ENCODE measurements around the gene VAT1L.
A peak's percentile ranks its signal among the peaks of the same experiment; 100 is the strongest.

VAT1L gene

GRCh38 chr16:77763994-77764393, 24.4 kb upstream of the VAT1L start:
- Mint-ChIP-seq H3K36me3 (no peaks in the 10 kb centered on the region), H3K27me3 (peaks cover 7% of the 10 kb centered on the region), H3K4me1 (ENCODE audit: low read depth) (no peaks in the 10 kb centered on the region), H3K27ac (no peak overlapping the region), H3K9me3 (ENCODE audit: low read depth) (no peaks in the 10 kb centered on the region), H3K4me3 (no peak overlapping the region)

- peaks cover 6% of the 10 kb centered on the region for H3K27me3 Mint-ChIP-seq
- H3K4me1 Mint-ChIP-seq (ENCODE audit: low read depth), result no peaks in the 10 kb centered on the region
- no peaks in the 10 kb centered on the region for H3K9me3 Mint-ChIP-seq (ENCODE audit: low read depth)
- H3K4me3 Mint-ChIP-seq, result no peak overlapping the region
- no peaks in the 10 kb centered on the region for H3K36me3 Mint-ChIP-seq
- no peak overlapping the region for H3K27ac Mint-ChIP-seq
Observed at GRCh38 chr16:77767211-77767610, 21.2 kb upstream of the VAT1L start.

GRCh38 chr16:77767826-77768225, 20.5 kb upstream of the VAT1L start:
- no peaks in the 10 kb centered on the region for H3K4me1 Mint-ChIP-seq (ENCODE audit: low read depth)
- H3K27me3 Mint-ChIP-seq, result peaks cover 4% of the 10 kb centered on the region
- H3K36me3 Mint-ChIP-seq, result no peaks in the 10 kb centered on the region
- H3K27ac Mint-ChIP-seq, result no peak overlapping the region
- H3K4me3 Mint-ChIP-seq, result no peak overlapping the region
- no peaks in the 10 kb centered on the region for H3K9me3 Mint-ChIP-seq (ENCODE audit: low read depth)

- Mint-ChIP-seq H3K4me1 (ENCODE audit: low read depth) (no peaks in the 10 kb centered on the region), H3K27ac (no peak overlapping the region), H3K4me3 (no peak overlapping the region), H3K9me3 (ENCODE audit: low read depth) (no peaks in the 10 kb centered on the region), H3K36me3 (no peaks in the 10 kb centered on the region), H3K27me3 (peaks cover 1% of the 10 kb centered on the region)
Observed at GRCh38 chr16:77775911-77776909, 12.2 kb upstream of the VAT1L start.

- Mint-ChIP-seq H3K9me3 (ENCODE audit: low read depth) (no peaks in the 10 kb centered on the region), H3K4me1 (ENCODE audit: low read depth) (no peaks in the 10 kb centered on the region), H3K27me3 (peaks cover 1% of the 10 kb centered on the region), H3K27ac (no peak overlapping the region), H3K4me3 (no peak overlapping the region), H3K36me3 (no peaks in the 10 kb centered on the region)
Observed at GRCh38 chr16:77777745-77778144, 10.6 kb upstream of the VAT1L start.

GRCh38 chr16:77780378-77780837, 8.0 kb upstream of the VAT1L start:
- H3K27me3 Mint-ChIP-seq, result peaks cover 3% of the 10 kb centered on the region
- H3K4me3 Mint-ChIP-seq, result no peak overlapping the region
- H3K36me3 Mint-ChIP-seq, result no peaks in the 10 kb centered on the region
- no peak overlapping the region for H3K27ac Mint-ChIP-seq
- no peaks in the 10 kb centered on the region for H3K9me3 Mint-ChIP-seq (ENCODE audit: low read depth)
- no peaks in the 10 kb centered on the region for H3K4me1 Mint-ChIP-seq (ENCODE audit: low read depth)

GRCh38 chr16:77781091-77781490, 7.3 kb upstream of the VAT1L start:
- H3K4me3 Mint-ChIP-seq, result no peak overlapping the region
- H3K4me1 Mint-ChIP-seq (ENCODE audit: low read depth), result no peaks in the 10 kb centered on the region
- no peaks in the 10 kb centered on the region for H3K36me3 Mint-ChIP-seq

GRCh38 chr16:77782694-77783093, 5.7 kb upstream of the VAT1L start:
- no peaks in the 10 kb centered on the region for H3K9me3 Mint-ChIP-seq (ENCODE audit: low read depth)

More at GRCh38 chr16:77781091-77781490, 7.3 kb upstream of the VAT1L start:
- Mint-ChIP-seq H3K27me3 (peaks cover 6% of the 10 kb centered on the region), H3K9me3 (ENCODE audit: low read depth) (no peaks in the 10 kb centered on the region), H3K27ac (no peak overlapping the region)

GRCh38 chr16:77784441-77785372, 3.7 kb upstream of the VAT1L start:
- Mint-ChIP-seq H3K9me3 (ENCODE audit: low read depth) (no peaks in the 10 kb centered on the region), H3K27me3 (peaks cover 24% of the 10 kb centered on the region), H3K4me3 (no peak overlapping the region), H3K27ac (no peak overlapping the region), H3K4me1 (ENCODE audit: low read depth) (peaks cover 9% of the 10 kb centered on the region), H3K36me3 (no peaks in the 10 kb centered on the region)

More at GRCh38 chr16:77782694-77783093, 5.7 kb upstream of the VAT1L start:
- Mint-ChIP-seq H3K4me3 (no peak overlapping the region), H3K27ac (no peak overlapping the region), H3K27me3 (peaks cover 19% of the 10 kb centered on the region), H3K36me3 (no peaks in the 10 kb centered on the region), H3K4me1 (ENCODE audit: low read depth) (peaks cover 2% of the 10 kb centered on the region)

GRCh38 chr16:77785373-77785764, 3.0 kb upstream of the VAT1L start:
- Mint-ChIP-seq H3K9me3 (ENCODE audit: low read depth) (no peaks in the 10 kb centered on the region), H3K36me3 (no peaks in the 10 kb centered on the region), H3K27ac (no peak overlapping the region), H3K4me1 (ENCODE audit: low read depth) (peaks cover 9% of the 10 kb centered on the region), H3K4me3 (no peak overlapping the region), H3K27me3 (peaks cover 29% of the 10 kb centered on the region)

GRCh38 chr16:77786186-77786847, 2.0 kb upstream of the VAT1L start:
- Mint-ChIP-seq H3K4me3 (no peak overlapping the region), H3K36me3 (no peaks in the 10 kb centered on the region), H3K27ac (no peak overlapping the region), H3K4me1 (ENCODE audit: low read depth) (peaks cover 9% of the 10 kb centered on the region), H3K9me3 (ENCODE audit: low read depth) (no peaks in the 10 kb centered on the region), H3K27me3 (peaks cover 35% of the 10 kb centered on the region)

GRCh38 chr16:77787452-77787851, 912 bp upstream of the VAT1L start:
- H3K36me3 Mint-ChIP-seq, result no peaks in the 10 kb centered on the region
- no peaks in the 10 kb centered on the region for H3K9me3 Mint-ChIP-seq (ENCODE audit: low read depth)
- H3K27me3 Mint-ChIP-seq, result peaks cover 40% of the 10 kb centered on the region
- H3K4me1 Mint-ChIP-seq (ENCODE audit: low read depth), result peaks cover 9% of the 10 kb centered on the region
- H3K27ac Mint-ChIP-seq, result no peak overlapping the region
- H3K4me3 Mint-ChIP-seq, result no peak overlapping the region

GRCh38 chr16:77789085-77790008, 983 bp downstream of the VAT1L start:
- H3K9me3 Mint-ChIP-seq (ENCODE audit: low read depth), result no peaks in the 10 kb centered on the region
- peak overlapping the region; percentile 22 for H3K4me3 Mint-ChIP-seq
- H3K27ac Mint-ChIP-seq, result no peak overlapping the region
- H3K36me3 Mint-ChIP-seq, result no peaks in the 10 kb centered on the region
- H3K27me3 Mint-ChIP-seq, result peaks cover 38% of the 10 kb centered on the region
- peaks cover 9% of the 10 kb centered on the region for H3K4me1 Mint-ChIP-seq (ENCODE audit: low read depth)

GRCh38 chr16:77790009-77790372, 1.6 kb downstream of the VAT1L start:
- Mint-ChIP-seq H3K9me3 (ENCODE audit: low read depth) (no peaks in the 10 kb centered on the region), H3K27ac (no peak overlapping the region), H3K27me3 (peaks cover 42% of the 10 kb centered on the region), H3K36me3 (no peaks in the 10 kb centered on the region), H3K4me3 (no peak overlapping the region), H3K4me1 (ENCODE audit: low read depth) (peaks cover 9% of the 10 kb centered on the region)

Measured in activated naive CD8-positive, alpha-beta T cell (primary cell).